Heart right ventricle (tissue), 16 donors: Measurements from ENCODE around the gene SDCCAG8. TPM values are rescaled to one million over a fixed set of nuclear protein-coding genes. Genes with fewer than 3 reads are reported as not detected.

Experiments used
- ATAC-seq, 8 donors: fragments of 200-7000 bp; cut with Tn5 transposase; one replicate each; pipeline ENCODE4 v1.9.1; 2020; ENCODE audit warnings: mild to moderate bottlenecking in 8 of 8, moderate library complexity in 8 of 8, moderate number of reproducible peaks in 1 of 8
- DNase-seq, 2 donors: peaks; one replicate each; pipeline ENCODE4 v3.0.0-alpha.2; 2020
- H3K27ac ChIP-seq, 10 donors: fragments of 200-600 bp; sonication (generic) in 2 of 10; one replicate each; pipeline versions ENCODE4 v1.5.0 to v1.8.0; 2020 to 2022; ENCODE audit warnings: mild to moderate bottlenecking in 3 of 10
- H3K27me3 ChIP-seq, 7 donors: fragments of 200-600 bp; one replicate each; pipeline ENCODE4 v1.8.0; 2021 to 2022; ENCODE audit warnings: mild to moderate bottlenecking in 2 of 7
- H3K36me3 ChIP-seq, 9 donors: fragments of 200-600 bp; sonication (generic) in 1 of 9; one replicate each; pipeline versions ENCODE4 v1.5.0 to v1.8.0; 2020 to 2022; ENCODE audit warnings: mild to moderate bottlenecking in 2 of 9
- H3K4me1 ChIP-seq, 9 donors: fragments of 200-600 bp; sonication (generic) in 1 of 9; one replicate each; pipeline versions ENCODE4 v1.5.0 to v1.8.0; 2020 to 2022; ENCODE audit warnings: mild to moderate bottlenecking in 4 of 9
- H3K4me3 ChIP-seq, 10 donors: fragments of 200-600 bp; sonication (generic) in 2 of 10; one replicate each; pipeline versions ENCODE4 v1.5.0 to v1.8.0; 2020 to 2022; ENCODE audit warnings: mild to moderate bottlenecking in 7 of 10, moderate library complexity in 2 of 10
- H3K9me3 ChIP-seq, 11 donors: fragments of 200-600 bp in 10 of 11; sonication (generic) in 2 of 11; one replicate each; pipeline versions ENCODE4 v1.5.0 to v1.8.0; 2013 to 2022; ENCODE audit warnings: mild to moderate bottlenecking in 2 of 11, control low read depth in 1 of 11, moderate library complexity in 1 of 11
- WGBS, 2 donors: extraction: QIAGEN DNeasy Blood & Tissue Kit; methylation state at CpG; one replicate each; pipeline ENCODE4 v1.1.7; 2013; ENCODE audit warnings: inconsistent platforms in 1 of 2; 5-methylcytosine and 5-hydroxymethylcytosine counted together
- intact Hi-C, 10 donors: fragments of 100-400 bp; cut with DNase I; formaldehyde crosslinking; loops; one replicate each; pipeline versions ENCODE4 v1.11.1 to v1.14.2; 2022
- polyA plus RNA-seq, 2 donors: library from polyadenylated mRNA; stranded (reverse); fragments of 200-250 nt; gene quantifications; one replicate each; pipeline ENCODE4 v1.2.3, GENCODE V29; 2013
- total RNA-seq, 10 donors: library from RNA; stranded (reverse); fragmentation: NEBNext Ultra II Directional in 3 of 10; extraction: Animal tissue kit (Norgen Biotek cat#: 25700) in 3 of 10; gene quantifications; one replicate each; pipeline versions ENCODE4 v1.2.1 to v1.2.4, GENCODE V29; 2021 to 2023
- TF ChIP-seq, protein P1 (sequence below), 9 donors: fragments of 200-600 bp; sonication (generic) in 2 of 9; IDR thresholded peaks; one replicate each; pipeline versions ENCODE4 v1.5.0 to v1.8.0; 2021 to 2022; ENCODE audit warnings: antibody characterized with exemption in 9 of 9, mild to moderate bottlenecking in 5 of 9, moderate library complexity in 1 of 9
- donor health status: Arrhythmogenic right ventricular cardiomyopathy.
- donor health status: ischemic (EF 13 %, LVEDD 7.1; RV severe dilation, severe dysfunction).
- donor health status: healthy with polysubstance abuse.
- donor health status: DM: no; HTN: yes; CAD: no.
- donor health status: DM: no; HTN: no; CAD: no.
- donor health status: ischemic (EF 25% LVEDD 6.9; RV normal size, moderate dysfunction).
- donor health status: ischemic (EF 25% LVEDD 5.7; RV mildly dilated, moderate dysfunction).
- donor health status: healthy.
- donor health status: DM: yes; HTN: yes; CAD: no.
- donor health status: Ischemic cardiomyopathy.
- donor health status: ischemic (EF 35%, LVEDD 5.7; RV mildly dilated, moderate dysfunction).
- donor health status: nonischemic (EF 11% LVEDD 7.7; RV severe dilation, severe dysfunction).
- donor health status: DM: yes; HTN: yes; CAD: no.
- donor health status: PGD.
- donor health status: ischemic (EF 29% LVEDD 5.4; RV normal size, mild dysfunction).
- donor health status: nonischemic (EF 23%, LVEDD 6.1; RV moderate dilation, normal function).

The SDCCAG8 gene
- total and polyA plus RNA-seq, 12 donors = 7.7 to 37.1 (median 26.3) TPM

DNA sequence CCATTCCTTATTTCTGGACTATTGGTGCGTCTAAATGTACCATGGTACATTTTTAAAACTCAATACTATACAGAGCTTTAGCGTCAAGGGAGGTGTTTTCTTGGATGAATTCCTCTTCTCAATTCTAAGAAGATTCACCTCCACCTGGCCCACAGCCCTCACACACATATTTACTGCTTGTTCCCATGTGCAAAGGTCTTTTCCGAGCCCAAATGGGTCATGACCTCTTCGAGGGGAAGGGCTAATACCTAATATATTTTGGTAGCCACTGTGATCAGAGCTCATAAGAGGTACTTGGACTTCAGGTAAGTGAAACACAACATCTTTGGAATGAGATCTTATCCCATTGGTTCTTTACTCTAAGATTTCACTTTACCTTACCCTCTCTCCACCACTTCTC, 205.9 kb downstream of the SDCCAG8 start:
- H3K27ac ChIP-seq = no peak overlapping the region
- H3K9me3 ChIP-seq = no peaks in the 10 kb centered on the region
- H3K4me1 ChIP-seq = peaks cover 0 to 14% (median 0%) of the 10 kb centered on the region in 9 donors
- no peak overlapping the region for H3K4me3 ChIP-seq
- ATAC-seq = no peak
- WGBS, 2 donors = 96% methylated on average over 4 of the region's 4 CpGs
- intact Hi-C loops = no loop called here
- H3K36me3 ChIP-seq = peaks cover 0 to 16% (median 0%) of the 10 kb centered on the region in 9 donors
- H3K27me3 ChIP-seq = no peaks in the 10 kb centered on the region
- no peak for DNase-seq
- TF ChIP-seq, protein P1, sequence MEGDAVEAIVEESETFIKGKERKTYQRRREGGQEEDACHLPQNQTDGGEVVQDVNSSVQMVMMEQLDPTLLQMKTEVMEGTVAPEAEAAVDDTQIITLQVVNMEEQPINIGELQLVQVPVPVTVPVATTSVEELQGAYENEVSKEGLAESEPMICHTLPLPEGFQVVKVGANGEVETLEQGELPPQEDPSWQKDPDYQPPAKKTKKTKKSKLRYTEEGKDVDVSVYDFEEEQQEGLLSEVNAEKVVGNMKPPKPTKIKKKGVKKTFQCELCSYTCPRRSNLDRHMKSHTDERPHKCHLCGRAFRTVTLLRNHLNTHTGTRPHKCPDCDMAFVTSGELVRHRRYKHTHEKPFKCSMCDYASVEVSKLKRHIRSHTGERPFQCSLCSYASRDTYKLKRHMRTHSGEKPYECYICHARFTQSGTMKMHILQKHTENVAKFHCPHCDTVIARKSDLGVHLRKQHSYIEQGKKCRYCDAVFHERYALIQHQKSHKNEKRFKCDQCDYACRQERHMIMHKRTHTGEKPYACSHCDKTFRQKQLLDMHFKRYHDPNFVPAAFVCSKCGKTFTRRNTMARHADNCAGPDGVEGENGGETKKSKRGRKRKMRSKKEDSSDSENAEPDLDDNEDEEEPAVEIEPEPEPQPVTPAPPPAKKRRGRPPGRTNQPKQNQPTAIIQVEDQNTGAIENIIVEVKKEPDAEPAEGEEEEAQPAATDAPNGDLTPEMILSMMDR (IDR thresholded peaks at IDR 0.05) = no peak

DNA sequence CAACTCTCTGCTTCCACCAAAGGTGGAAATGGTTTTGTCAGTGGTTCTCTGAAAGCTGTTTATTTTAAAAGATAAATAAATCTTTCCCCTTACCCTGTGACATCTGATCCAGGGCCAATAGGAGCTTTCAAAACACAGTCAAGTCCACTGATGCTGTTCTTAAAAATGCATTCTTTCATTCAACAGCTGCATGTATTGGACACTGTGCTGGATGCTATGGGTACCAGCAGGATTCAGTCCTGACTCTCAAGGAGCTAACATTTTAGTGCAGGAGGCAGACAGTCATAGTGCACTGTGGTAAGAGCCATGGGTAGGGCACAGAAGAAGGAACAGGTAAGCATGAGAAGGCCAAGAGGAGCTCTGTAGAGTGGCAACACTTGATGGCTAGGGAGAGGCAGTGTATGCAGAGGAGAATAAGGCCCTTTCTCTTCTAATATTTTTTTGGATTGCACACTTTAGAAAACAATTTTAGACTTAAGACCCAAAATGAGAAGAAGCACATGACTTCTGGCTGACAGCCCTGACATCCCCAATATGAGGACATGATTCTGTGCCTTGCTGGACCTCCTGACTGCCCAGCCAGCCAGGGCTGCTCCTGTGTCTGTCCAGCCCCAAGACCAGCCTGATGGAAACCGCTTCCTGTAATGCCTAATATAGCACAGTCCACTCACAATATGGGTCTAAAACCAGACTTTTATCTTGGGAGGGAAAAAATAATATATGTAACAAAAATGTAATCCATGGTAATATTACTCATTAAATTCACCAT, 207.3 kb downstream of the SDCCAG8 start:
- Histone ChIP-seq H3K36me3 (peaks cover 0 to 24% (median 0%) of the 10 kb centered on the region in 9 donors), H3K27me3 (no peaks in the 10 kb centered on the region), H3K4me3 (no peak overlapping the region), H3K27ac (no peak overlapping the region), H3K4me1 (peaks cover 0 to 14% (median 0%) of the 10 kb centered on the region in 9 donors), H3K9me3 (no peaks in the 10 kb centered on the region)
- TF ChIP-seq, protein P1 (IDR thresholded peaks at IDR 0.05) = no peak
- DNase-seq (no peak), ATAC-seq (no peak)
- 96 to 97% methylated on average over 1 of the region's 1 CpG for WGBS, 2 donors
- intact Hi-C loops = no loop called here

DNA sequence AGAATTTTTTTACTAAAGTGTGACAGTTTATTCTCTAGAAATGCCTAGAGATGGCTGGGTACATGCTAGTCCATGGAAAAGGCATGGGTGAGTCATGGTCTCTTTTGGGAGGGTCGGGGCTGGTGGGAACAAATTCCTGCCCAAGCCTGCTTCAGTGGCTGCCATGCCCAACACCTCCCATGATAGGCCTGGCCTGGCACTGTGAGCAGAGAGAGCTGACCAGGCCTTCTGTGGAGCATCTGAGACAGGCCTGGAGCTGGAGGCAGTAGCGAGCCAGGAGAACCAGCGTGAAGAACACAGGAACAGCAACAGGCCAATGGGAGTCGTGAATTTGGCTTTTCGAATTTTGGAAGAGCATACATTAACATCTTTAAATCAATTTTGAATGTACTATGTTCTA, 209.2 kb downstream of the SDCCAG8 start:
- intact Hi-C loops = no loop called here
- Histone ChIP-seq H3K27me3 (no peaks in the 10 kb centered on the region), H3K27ac (no peak overlapping the region), H3K4me1 (no peaks in the 10 kb centered on the region), H3K36me3 (peaks cover 0 to 27% (median 0%) of the 10 kb centered on the region in 9 donors), H3K9me3 (no peaks in the 10 kb centered on the region), H3K4me3 (no peak overlapping the region)
- WGBS, 2 donors = 94 to 96% methylated on average over 5 of the region's 5 CpGs
- TF ChIP-seq, protein P1 (IDR thresholded peaks at IDR 0.05) = no peak
- ATAC-seq (no peak), DNase-seq (no peak)

DNA sequence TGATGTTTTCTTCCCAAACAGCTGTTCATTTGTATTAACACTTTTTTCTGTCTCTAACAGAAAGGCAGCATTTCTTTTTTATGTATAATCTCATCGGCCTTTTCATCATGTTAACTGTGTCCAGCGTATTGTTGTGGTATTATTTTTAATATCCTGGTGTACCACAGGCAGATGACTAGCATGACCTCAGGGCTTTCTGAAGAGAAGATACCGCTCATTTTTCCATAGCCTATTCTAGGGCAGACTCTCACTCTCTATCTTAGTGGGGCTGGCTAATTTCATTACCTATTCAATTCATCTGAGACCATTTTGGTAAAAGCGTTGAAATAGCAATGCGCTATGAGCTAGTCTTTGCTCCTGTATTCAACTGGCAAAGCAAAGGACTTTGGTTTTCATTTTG, 209.9 kb downstream of the SDCCAG8 start:
- DNase-seq (no peak), ATAC-seq (no peak)
- 86 to 88% methylated on average over 5 of the region's 5 CpGs for WGBS, 2 donors
- Histone ChIP-seq H3K27ac (no peak overlapping the region), H3K4me3 (no peak overlapping the region), H3K27me3 (no peaks in the 10 kb centered on the region), H3K4me1 (no peaks in the 10 kb centered on the region), H3K9me3 (no peaks in the 10 kb centered on the region), H3K36me3 (peaks cover 0 to 28% (median 0%) of the 10 kb centered on the region in 9 donors)
- intact Hi-C loops = no loop called here
- TF ChIP-seq, protein P1 (IDR thresholded peaks at IDR 0.05) = no peak
